DND-41 (cell line): Measurements from ENCODE around the gene LTBP3.

ENCODE experiments used
- ATAC-seq: fragments of 200-7000 bp; cut with Tn5 transposase; 3 replicates; pipeline ENCODE4 v1.9.1; 2021; ENCODE audit warnings: low read depth; ENCODE audit not compliant: insufficient read depth
- DNase-seq: peaks from one replicate; pipeline ENCODE4 v3.0.0-alpha.2; 2020
- H2AFZ ChIP-seq: 2 replicates; pipeline ENCODE4 v1.6.0; 2012; ENCODE audit warnings: low read depth, low read length
- H3K27ac ChIP-seq: 2 replicates; pipeline ENCODE4 v1.5.1; 2012; ENCODE audit warnings: low read length, inconsistent platforms
- H3K27me3 ChIP-seq: fragments of 200-600 bp; sonication (generic); 2 replicates; pipeline ENCODE4 v1.6.0; 2012; ENCODE audit warnings: low read length, mild to moderate bottlenecking, inconsistent platforms; ENCODE audit not compliant: insufficient read depth, poor library complexity
- H3K36me3 ChIP-seq: 2 replicates; pipeline ENCODE4 v1.5.1; 2012; ENCODE audit warnings: low read length, inconsistent platforms; ENCODE audit not compliant: insufficient read depth
- H3K4me1 ChIP-seq: 2 replicates; pipeline ENCODE4 v1.5.1; 2012; ENCODE audit warnings: mild to moderate bottlenecking, low read length; ENCODE audit not compliant: insufficient read depth
- H3K4me2 ChIP-seq: 2 replicates; pipeline ENCODE4 v1.6.0; 2012; ENCODE audit warnings: mild to moderate bottlenecking, moderate library complexity, low read length, inconsistent platforms; ENCODE audit not compliant: insufficient read depth
- H3K4me3 ChIP-seq, 2 experiments: fragments of 200-600 bp in 1 of 2; shearing (Covaris generic) in 1 of 2; 2 replicates each; pipeline ENCODE4 v1.5.1; 2012 to 2016; ENCODE audit warnings: inconsistent platforms in 2 of 2, low read length in 2 of 2, mild to moderate bottlenecking in 2 of 2, low read depth in 1 of 2, moderate library complexity in 1 of 2
- H3K79me2 ChIP-seq: 2 replicates; pipeline ENCODE4 v1.6.0; 2012; ENCODE audit warnings: low read length, inconsistent platforms; ENCODE audit not compliant: insufficient read depth
- H3K9ac ChIP-seq: 2 replicates; pipeline ENCODE4 v1.6.0; 2012; ENCODE audit warnings: low read depth, mild to moderate bottlenecking, inconsistent platforms, low read length, moderate library complexity
- H3K9me3 ChIP-seq: 2 replicates; pipeline ENCODE4 v1.5.1; 2012; ENCODE audit warnings: low read length, moderate library complexity, mild to moderate bottlenecking, inconsistent platforms; ENCODE audit not compliant: insufficient read depth, severe bottlenecking
- H4K20me1 ChIP-seq: 2 replicates; pipeline ENCODE4 v1.6.0; 2012; ENCODE audit warnings: low read length; ENCODE audit not compliant: insufficient read depth
- CTCF ChIP-seq: IDR thresholded peaks from 2 replicates; pipeline ENCODE4 v1.5.1; 2012; ENCODE audit warnings: borderline replicate concordance, low read length, moderate library complexity, mild to moderate bottlenecking; ENCODE audit not compliant: poor library complexity, severe bottlenecking; ENCODE audit errors: extremely low read depth
- EZH2 ChIP-seq: IDR thresholded peaks from 3 replicates; pipeline ENCODE4 v1.6.1; 2012; ENCODE audit warnings: borderline replicate concordance, low read depth, mild to moderate bottlenecking, moderate library complexity, low read length, inconsistent platforms; ENCODE audit not compliant: severe bottlenecking

The LTBP3 gene

GRCh38 chr11:65578667-65579066 is 20.5 kb upstream of the LTBP3 start:
- Histone ChIP-seq H3K79me2 (peaks cover 20% of the 10 kb centered on the region), H3K9me3 (no peaks in the 10 kb centered on the region), H2AFZ (no peak overlapping the region), H3K36me3 (peaks cover 42% of the 10 kb centered on the region), H3K27ac (no peak overlapping the region), H3K9ac (no peak overlapping the region), H3K4me1 (peaks cover 41% of the 10 kb centered on the region), H3K4me3 (no peak overlapping the region), H4K20me1 (peaks cover 18% of the 10 kb centered on the region), H3K4me2 (0 out of 2 replicates have a peak overlapping the region, but pooled peaks have one; percentile 3), H3K27me3 (no peaks in the 10 kb centered on the region)
- no peak for ATAC-seq
- no peak for DNase-seq
- TF ChIP-seq EZH2 = no peak
- no peak for TF ChIP-seq CTCF

- no peak overlapping the region for H2AFZ ChIP-seq
- ATAC-seq (no peak), DNase-seq (no peak)
- H3K4me2 ChIP-seq = 0 out of 2 replicates have a peak overlapping the region, but pooled peaks have one; percentile 99
- TF ChIP-seq CTCF (no peak), EZH2 (no peak)
- H3K27ac ChIP-seq = peak overlapping the region; percentile 75; the same call in 1 of the 2 replicates
- H4K20me1 ChIP-seq = peaks cover 23% of the 10 kb centered on the region
- H3K79me2 ChIP-seq = peaks cover 25% of the 10 kb centered on the region
- H3K27me3 ChIP-seq = no peaks in the 10 kb centered on the region
- H3K36me3 ChIP-seq = peaks cover 46% of the 10 kb centered on the region
- peak overlapping the region; percentile 13; the same call in 1 of the 2 replicates for H3K9ac ChIP-seq
- H3K4me1 ChIP-seq = peaks cover 46% of the 10 kb centered on the region
- H3K9me3 ChIP-seq = no peaks in the 10 kb centered on the region
- no peak overlapping the region for H3K4me3 ChIP-seq
Observed at GRCh38 chr11:65578134-65578533, 20.0 kb upstream of the LTBP3 start.

GRCh38 chr11:65577756-65578109 is 19.6 kb upstream of the LTBP3 start:
- H3K9ac ChIP-seq = peak overlapping the region; percentile 92; the same call in 1 of the 2 replicates
- H3K4me2 ChIP-seq = peak overlapping the region; percentile 99

More at GRCh38 chr11:65577756-65578109, 19.6 kb upstream of the LTBP3 start:
- ATAC-seq = no peak
- peak overlapping the region; percentile 75; the same call in 1 of the 2 replicates for H3K27ac ChIP-seq
- peaks cover 46% of the 10 kb centered on the region for H3K36me3 ChIP-seq
- peaks cover 27% of the 10 kb centered on the region for H4K20me1 ChIP-seq
- H3K27me3 ChIP-seq = no peaks in the 10 kb centered on the region
- peaks cover 50% of the 10 kb centered on the region for H3K4me1 ChIP-seq
- H3K79me2 ChIP-seq = peaks cover 29% of the 10 kb centered on the region
- no peaks in the 10 kb centered on the region for H3K9me3 ChIP-seq
- no peak for DNase-seq
- no peak overlapping the region for H3K4me3 ChIP-seq
- H2AFZ ChIP-seq = no peak overlapping the region
- no peak for TF ChIP-seq EZH2
- TF ChIP-seq CTCF = no peak
